ENCODE data around the gene BDNF. TPM values are rescaled to one million over a fixed set of nuclear protein-coding genes. Genes with fewer than 3 reads are reported as not detected.

BDNF gene
- total and polyA plus RNA-seq, 3 donors from 2014 or later = 0.62 to 1.1 (median 0.87) TPM

DNA sequence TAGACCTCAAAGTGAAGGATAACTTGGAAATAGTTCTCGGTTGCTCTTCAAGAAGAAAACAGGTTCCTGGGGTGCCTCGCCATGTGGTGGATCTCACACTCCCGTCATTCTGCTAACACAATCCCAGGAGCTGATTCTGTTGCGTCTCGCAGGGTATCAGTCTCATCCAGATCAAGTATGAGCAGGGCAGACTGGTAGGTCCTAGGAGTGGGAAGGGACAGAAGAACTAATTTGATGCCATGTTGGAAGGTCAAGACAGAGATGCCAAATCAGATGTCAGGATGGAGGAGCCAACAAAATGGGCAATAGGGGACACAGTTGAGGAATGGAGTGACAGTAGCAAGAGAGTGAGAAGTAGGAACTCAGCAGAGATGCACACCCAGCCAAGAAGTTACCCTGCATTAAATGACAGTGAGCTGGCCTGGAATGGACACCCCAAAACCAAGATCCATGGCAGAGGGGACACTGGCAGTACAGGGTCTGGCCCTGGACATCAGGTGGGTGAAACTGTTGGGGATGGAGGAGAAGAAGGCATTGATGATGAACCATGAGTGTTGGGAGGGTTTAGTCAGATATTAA, 76.2 kb downstream of the BDNF start:
- TF ChIP-seq, protein P1, sequence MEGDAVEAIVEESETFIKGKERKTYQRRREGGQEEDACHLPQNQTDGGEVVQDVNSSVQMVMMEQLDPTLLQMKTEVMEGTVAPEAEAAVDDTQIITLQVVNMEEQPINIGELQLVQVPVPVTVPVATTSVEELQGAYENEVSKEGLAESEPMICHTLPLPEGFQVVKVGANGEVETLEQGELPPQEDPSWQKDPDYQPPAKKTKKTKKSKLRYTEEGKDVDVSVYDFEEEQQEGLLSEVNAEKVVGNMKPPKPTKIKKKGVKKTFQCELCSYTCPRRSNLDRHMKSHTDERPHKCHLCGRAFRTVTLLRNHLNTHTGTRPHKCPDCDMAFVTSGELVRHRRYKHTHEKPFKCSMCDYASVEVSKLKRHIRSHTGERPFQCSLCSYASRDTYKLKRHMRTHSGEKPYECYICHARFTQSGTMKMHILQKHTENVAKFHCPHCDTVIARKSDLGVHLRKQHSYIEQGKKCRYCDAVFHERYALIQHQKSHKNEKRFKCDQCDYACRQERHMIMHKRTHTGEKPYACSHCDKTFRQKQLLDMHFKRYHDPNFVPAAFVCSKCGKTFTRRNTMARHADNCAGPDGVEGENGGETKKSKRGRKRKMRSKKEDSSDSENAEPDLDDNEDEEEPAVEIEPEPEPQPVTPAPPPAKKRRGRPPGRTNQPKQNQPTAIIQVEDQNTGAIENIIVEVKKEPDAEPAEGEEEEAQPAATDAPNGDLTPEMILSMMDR (IDR thresholded peaks at IDR 0.05) = no peak
- TF ChIP-seq POLR2A (IDR thresholded peaks at IDR 0.05) = no peak
- intact Hi-C loops (cut with DNase I; ENCODE audit: low total_unique reads) = no loop called here

DNA sequence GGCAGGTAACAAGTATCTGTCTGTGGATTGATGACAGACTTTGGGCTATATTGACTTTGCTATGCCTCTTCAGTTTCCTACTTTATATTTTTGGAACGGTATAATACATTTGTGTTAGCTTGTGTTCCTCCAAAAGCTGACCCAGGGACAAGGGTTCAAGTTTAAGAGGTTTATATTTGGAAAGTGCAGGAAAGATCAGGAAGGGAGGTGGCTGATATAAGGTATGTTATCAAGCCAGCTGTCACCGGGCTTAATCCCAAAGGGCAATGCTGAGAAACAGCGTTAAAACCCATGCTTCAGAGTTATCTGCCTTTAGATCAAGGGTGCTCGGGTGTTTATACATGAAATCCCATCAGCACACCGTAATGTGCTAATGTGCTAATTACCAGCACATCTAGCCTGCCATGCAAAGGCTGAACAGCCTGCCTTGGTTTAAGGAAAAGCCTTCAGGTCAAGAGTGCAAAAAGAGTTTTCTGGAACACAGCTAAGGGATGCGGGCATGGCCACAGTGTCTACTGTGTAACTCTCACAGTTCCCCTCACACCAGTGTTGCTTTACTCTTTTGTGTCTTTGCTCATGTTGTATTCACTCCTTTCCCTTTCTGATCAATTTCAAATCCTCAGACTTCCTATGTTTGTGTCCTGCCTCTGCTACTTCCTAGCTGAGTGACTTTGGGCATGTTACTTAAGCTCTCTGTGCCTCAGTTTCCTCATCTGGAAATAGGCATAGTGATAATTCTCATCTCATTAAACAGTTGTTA, 77.5 kb downstream of the BDNF start:
- TF ChIP-seq, protein P1 (IDR thresholded peaks at IDR 0.05) = no peak
- TF ChIP-seq POLR2A (IDR thresholded peaks at IDR 0.05) = no peak
- WGBS, 2 donors = 73 to 77% methylated on average over 6 of the region's 6 CpGs

More for the DNA sequence above, 76.2 kb downstream of the BDNF start:
- Histone ChIP-seq H3K27me3 (no peaks in the 10 kb centered on the region), H3K27ac (no peak overlapping the region), H3K4me3 (no peak overlapping the region), H3K4me1 (no peaks in the 10 kb centered on the region), H3K9me3 (no peaks in the 10 kb centered on the region), H3K36me3 (ENCODE audit: low read depth, missing control alignments) (no peaks in the 10 kb centered on the region)
- no peak for DNase-seq
- WGBS, 2 donors = 75 to 76% methylated on average over 5 of the region's 5 CpGs

DNA sequence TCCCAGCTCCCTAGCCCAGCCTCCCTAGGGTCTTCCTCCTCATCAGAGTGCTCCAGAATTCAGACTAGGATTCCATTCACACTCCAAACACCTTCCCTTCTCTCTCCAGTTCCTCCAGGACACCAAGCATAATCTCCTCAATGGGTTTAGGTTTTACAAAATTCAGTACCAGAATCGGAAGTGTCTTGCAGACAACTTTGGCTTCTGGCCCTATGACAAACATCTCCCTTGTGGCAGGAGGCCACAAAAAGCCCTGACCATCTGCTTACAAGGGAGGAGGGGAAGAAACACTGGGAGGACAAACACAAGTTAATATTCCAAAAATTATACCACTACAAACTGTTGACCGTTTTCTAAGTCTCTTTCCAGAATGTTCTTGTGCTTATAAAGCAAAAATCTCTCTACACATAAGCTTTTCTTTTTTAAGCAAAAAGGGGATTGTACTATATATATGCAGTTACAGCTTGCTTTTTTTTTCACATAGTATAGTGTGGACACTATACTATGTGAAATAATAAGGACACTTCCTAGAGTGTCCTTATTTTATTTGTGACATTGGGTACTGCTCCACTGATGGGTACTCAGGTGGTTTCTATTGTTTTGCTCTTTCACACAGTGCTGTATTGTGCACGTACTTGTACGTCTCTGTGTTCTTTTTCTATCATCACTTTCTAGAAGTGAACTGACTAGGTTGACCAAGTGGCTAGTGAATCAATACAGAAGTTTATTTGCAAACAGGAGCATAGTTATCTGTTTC, 78.7 kb downstream of the BDNF start:
- H3K4me1 ChIP-seq = no peaks in the 10 kb centered on the region
- no peaks in the 10 kb centered on the region for H3K36me3 ChIP-seq (ENCODE audit: low read depth, missing control alignments)
- H3K9me3 ChIP-seq = no peaks in the 10 kb centered on the region
- no peak overlapping the region for H3K4me3 ChIP-seq
- WGBS, 2 donors = 67 to 71% methylated on average over 4 of the region's 4 CpGs
- intact Hi-C loops (cut with DNase I; ENCODE audit: low total_unique reads) = no loop called here
- DNase-seq = no peak
- no peaks in the 10 kb centered on the region for H3K27me3 ChIP-seq
- TF ChIP-seq, protein P1 (IDR thresholded peaks at IDR 0.05) = no peak
- no peak overlapping the region for H3K27ac ChIP-seq

More for the DNA sequence above, 77.5 kb downstream of the BDNF start:
- intact Hi-C loops (cut with DNase I; ENCODE audit: low total_unique reads) = no loop called here
- Histone ChIP-seq H3K4me1 (no peaks in the 10 kb centered on the region), H3K27me3 (no peaks in the 10 kb centered on the region), H3K9me3 (no peaks in the 10 kb centered on the region), H3K27ac (no peak overlapping the region), H3K36me3 (ENCODE audit: low read depth, missing control alignments) (no peaks in the 10 kb centered on the region), H3K4me3 (no peak overlapping the region)
- no peak for DNase-seq

DNA sequence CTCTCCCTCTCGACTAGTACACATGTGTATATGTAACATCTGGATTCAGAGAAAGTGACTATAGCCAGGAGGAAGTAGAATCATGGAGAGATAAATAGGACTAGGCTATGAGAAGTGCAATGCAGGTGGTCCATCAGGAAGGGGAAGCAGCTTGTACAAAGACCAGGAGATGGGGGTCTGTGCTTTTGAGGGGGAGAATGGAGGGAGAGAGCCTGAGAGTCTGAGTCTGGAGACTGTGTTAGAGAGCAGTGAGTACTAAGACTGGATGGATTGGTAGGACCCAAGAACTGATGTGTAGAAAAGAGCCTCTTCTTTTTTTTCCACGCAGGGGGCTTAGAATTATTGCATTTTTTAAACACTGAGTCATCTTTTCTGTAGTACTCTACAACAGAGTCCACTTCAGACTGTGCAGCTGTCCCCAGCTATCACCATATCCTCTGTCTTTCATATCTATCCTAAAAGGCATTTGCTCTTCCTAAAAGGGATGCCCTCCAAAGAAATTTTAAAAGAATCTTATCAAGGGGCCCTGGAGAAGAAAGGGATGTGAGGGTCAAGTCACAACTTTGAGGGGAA, 80.4 kb downstream of the BDNF start:
- no peaks in the 10 kb centered on the region for H3K27me3 ChIP-seq
- no peaks in the 10 kb centered on the region for H3K9me3 ChIP-seq
- no peak overlapping the region for H3K4me3 ChIP-seq
- intact Hi-C loops (cut with DNase I; ENCODE audit: low total_unique reads) = no loop called here
- no peaks in the 10 kb centered on the region for H3K36me3 ChIP-seq (ENCODE audit: low read depth, missing control alignments)
- no peaks in the 10 kb centered on the region for H3K4me1 ChIP-seq
- no peak for DNase-seq
- no peak for TF ChIP-seq POLR2A (IDR thresholded peaks at IDR 0.05)
- TF ChIP-seq, protein P1 (IDR thresholded peaks at IDR 0.05) = no peak
- WGBS, 2 donors = 70 to 78% methylated on average over 2 of the region's 2 CpGs
- H3K27ac ChIP-seq = no peak overlapping the region
